Limb (tissue), 2 donors: ENCODE measurements around the gene NDUFB7.

Experiments used
- DNase-seq, 2 donors: peaks; one replicate each; pipeline ENCODE4 v3.0.0-alpha.2; 2016; ENCODE audit errors: extremely low spot score in 2 of 2

The NDUFB7 gene

GRCh38 chr19:14525729-14526128, 46.1 kb downstream of the NDUFB7 start:
- DNase-seq, result no peak

DNA sequence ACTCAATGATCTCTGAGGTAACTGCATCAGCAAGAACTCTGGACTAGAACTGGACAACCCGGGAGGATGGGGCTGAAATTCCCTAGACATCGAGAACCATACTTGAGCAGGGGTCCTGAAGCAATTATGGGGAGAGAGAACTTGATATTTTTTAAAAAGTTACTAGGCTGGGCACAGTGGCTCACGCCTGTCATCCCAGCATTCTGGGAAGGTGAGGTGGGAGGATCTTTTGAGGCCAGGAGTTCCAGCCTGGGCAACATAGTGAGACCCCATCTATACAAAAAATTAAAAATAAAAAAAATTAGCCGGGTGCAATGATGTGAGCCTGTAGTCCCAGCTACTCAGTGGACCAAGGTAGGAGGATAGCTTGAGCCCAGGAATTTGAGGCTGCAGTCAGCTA, 51.3 kb downstream of the NDUFB7 start:
- no peak for DNase-seq

DNA sequence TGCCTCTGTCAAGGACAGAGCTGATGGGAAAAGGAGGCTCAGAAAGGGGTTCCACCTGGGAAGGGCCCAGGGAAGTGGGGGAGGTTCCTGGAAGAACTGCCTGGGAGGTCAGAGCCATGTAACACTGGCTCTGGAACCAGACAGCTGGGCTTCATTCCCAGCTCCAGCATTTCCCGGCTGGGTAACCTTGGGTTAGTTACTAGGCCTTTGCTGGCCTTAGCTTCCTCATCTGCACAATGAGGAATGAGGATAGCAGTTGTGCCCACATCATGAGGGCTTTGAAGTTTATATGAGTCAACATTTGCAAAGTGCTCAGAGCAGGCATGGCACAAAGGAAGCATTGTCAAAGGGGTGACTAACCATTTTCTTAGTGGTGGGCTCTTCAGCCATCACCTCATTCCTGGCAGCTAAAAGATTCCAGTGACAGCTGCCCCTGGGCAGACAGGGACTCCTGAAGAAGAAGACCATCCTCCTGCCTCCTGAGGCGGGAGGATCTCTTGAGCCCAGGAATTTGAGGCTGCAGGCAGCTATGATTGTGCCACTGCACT, 51.9 kb downstream of the NDUFB7 start:
- no peak for DNase-seq

GRCh38 chr19:14519245-14519859, 52.5 kb downstream of the NDUFB7 start:
- DNase-seq, result no peak

DNA sequence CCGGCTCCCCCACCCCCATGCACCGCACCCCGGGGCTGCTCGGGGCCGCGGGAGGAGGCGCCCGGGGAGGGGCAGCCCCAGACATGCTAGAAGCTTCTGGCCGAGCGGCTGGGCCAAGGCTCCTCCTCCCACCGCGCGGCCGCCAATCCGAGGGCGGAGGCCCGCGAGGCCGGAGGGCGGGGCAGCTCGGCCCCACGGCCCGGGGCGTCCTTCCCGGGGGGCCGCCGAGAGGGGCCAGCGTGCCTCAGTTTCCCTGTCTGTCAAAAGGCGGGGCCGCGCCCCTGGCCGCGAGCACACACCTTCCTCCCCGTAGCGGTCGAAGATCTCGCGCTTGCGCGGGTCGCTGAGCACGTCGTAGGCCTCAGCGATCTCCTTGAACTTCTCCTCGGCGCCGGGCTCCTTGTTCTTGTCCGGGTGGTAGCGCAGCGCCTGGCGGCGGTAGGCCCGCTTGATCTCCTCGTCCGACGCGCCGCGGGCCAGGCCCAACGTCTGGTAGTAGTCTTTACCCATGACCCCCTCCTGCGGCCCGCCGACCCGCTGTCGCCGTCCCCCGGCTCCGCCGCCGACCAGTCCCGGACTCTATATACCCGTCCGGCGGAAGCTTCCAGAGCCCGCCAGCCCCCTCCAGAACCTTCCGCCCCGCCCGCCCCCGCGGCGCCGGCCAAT, 53.9 kb downstream of the NDUFB7 start, which contains the start of gene DNAJB1:
Gene DNAJB1, minus strand, starts transcription at position 558 of the 666 bp plus-strand sequence. Its CDS starts 48 bp downstream, at position 510.
- peak; percentile 72 to 85 for DNase-seq

GRCh38 chr19:14517446-14517839, 54.4 kb downstream of the NDUFB7 start:
- no peak for DNase-seq

DNA sequence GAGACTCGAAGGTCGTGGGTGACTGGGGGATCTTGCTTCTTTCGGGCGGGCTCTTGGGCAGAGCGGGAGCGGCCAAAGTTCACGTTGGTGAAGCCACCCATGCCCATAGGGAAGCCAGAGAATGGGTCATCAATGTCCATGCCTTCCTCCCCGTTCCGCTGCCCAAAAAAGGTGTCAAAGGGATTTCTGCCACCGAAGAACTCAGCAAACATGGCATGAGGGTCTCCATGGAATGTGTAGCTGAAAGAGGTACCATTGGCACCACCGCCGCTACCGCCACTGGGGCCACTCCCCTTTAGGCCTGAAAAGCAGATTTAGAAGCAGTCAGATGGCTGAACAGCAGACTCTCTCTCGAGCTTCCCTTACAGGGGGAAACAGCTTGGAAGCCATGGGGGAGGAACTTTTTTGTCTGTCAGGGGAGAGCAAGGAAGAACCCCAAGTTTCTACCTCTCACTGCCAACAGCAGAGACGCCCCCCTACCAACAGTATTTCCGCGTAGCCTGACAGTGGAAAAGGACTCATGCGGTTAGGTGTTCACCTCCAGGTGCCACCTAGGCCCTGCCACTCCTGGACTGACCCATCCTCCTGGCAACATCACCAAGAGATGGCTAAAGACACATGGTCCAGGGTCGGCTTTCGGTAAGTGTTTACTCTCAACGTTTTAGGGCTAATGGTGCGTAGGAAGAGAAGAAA, 55.0 kb downstream of the NDUFB7 start:
- DNase-seq, result no peak
